IPS-20b (cell line): ENCODE results near the gene FAM107B.

Source experiments
- H3K27ac ChIP-seq: one replicate; pipeline ENCODE4 v1.5.1; 2013; ENCODE audit warnings: low read length
- H3K27me3 ChIP-seq: 2 replicates; pipeline ENCODE4 v1.6.1; 2013; ENCODE audit warnings: mild to moderate bottlenecking, low read length, inconsistent platforms; ENCODE audit not compliant: insufficient read depth
- H3K36me3 ChIP-seq: 2 replicates; pipeline ENCODE4 v1.6.1; 2013; ENCODE audit warnings: low read depth, mild to moderate bottlenecking, inconsistent platforms, low read length, moderate library complexity; ENCODE audit not compliant: insufficient read depth
- H3K4me1 ChIP-seq: 2 replicates; pipeline ENCODE4 v1.6.1; 2013; ENCODE audit warnings: mild to moderate bottlenecking, control low read depth, inconsistent platforms, low read length, moderate library complexity; ENCODE audit not compliant: insufficient read depth
- H3K4me3 ChIP-seq: 2 replicates; pipeline ENCODE4 v1.5.1; 2013; ENCODE audit warnings: mild to moderate bottlenecking, low read length, inconsistent platforms
- H3K9ac ChIP-seq: 2 replicates; pipeline ENCODE4 v1.6.1; 2013; ENCODE audit warnings: low read depth, mild to moderate bottlenecking, inconsistent platforms, low read length, moderate library complexity
- H3K9me3 ChIP-seq: 2 replicates; pipeline ENCODE4 v1.6.1; 2013; ENCODE audit warnings: mild to moderate bottlenecking, low read depth, low read length, inconsistent platforms; ENCODE audit not compliant: insufficient read depth

FAM107B gene

DNA sequence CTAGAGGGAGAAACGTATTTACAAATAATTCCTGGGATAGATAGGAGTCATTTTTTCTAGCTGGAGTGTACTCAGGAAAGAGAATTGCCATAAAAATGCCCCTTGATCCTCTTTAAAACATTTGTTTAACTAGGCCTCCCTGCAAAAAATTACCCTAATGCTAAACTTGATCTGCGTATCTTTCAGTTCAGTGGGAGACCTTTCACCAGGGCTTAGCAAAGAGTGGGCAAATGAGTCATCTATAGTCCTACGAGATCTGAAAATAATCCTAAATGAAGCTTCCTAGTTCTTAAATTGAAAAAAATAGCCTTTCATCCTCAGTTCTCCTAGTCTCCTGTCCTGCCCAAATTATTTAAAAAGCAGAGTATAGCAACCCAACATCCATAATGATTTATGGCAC is 245.3 kb downstream of the FAM107B start:
- Histone ChIP-seq H3K27ac (no peak overlapping the region), H3K27me3 (no peaks in the 10 kb centered on the region)

DNA sequence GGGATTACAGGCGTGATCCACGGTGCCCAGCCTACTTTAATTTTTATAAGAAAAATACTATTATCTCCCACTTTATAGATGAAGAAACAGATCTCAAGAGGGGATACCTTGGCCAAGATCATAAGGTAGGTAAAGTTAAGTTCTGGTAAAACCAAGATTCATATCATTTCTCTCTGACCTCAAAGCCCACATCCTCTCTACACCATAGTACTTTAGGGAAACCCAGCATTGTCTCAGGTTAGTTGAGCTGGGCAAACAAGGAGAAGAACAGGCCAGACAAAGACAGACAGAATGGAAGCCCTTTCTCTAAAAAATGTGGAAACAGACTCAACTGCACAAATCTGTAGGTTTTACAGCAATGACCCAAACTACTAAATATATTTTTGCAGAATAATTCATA is 246.2 kb downstream of the FAM107B start:
- Histone ChIP-seq H3K9ac (no peak overlapping the region), H3K27me3 (no peaks in the 10 kb centered on the region), H3K27ac (no peak overlapping the region), H3K9me3 (no peaks in the 10 kb centered on the region), H3K4me3 (no peak overlapping the region), H3K4me1 (no peaks in the 10 kb centered on the region), H3K36me3 (peaks cover 22% of the 10 kb centered on the region; the same call in 1 of the 2 replicates)

More for the DNA sequence above, 245.3 kb downstream of the FAM107B start:
- Histone ChIP-seq H3K9me3 (no peaks in the 10 kb centered on the region), H3K4me3 (no peak overlapping the region), H3K4me1 (no peaks in the 10 kb centered on the region), H3K9ac (no peak overlapping the region), H3K36me3 (peaks cover 22% of the 10 kb centered on the region; the same call in 1 of the 2 replicates)

DNA sequence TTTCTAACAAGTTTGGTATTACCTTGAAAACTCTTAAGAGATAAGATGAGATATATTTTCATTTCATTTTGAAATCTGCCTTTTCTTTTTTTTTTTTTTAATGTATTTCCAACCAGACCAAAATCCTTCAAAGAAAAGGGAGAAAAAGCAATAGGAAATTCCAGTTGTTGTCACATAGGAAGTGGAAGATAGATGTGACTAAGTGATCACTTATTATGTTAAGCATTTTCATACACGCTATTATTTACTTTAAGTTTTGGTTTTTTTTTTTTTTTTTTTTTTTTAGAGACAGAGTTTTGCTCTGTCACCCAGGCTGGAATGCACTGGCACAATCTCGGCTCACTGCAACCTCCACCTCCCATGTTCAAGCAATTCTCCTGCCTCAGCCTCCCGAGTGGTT is 246.8 kb downstream of the FAM107B start:
- H3K9ac ChIP-seq, result no peak overlapping the region
- no peaks in the 10 kb centered on the region for H3K9me3 ChIP-seq
- H3K4me3 ChIP-seq, result no peak overlapping the region
- peaks cover 22% of the 10 kb centered on the region; the same call in 1 of the 2 replicates for H3K36me3 ChIP-seq
- H3K4me1 ChIP-seq, result no peaks in the 10 kb centered on the region
- no peak overlapping the region for H3K27ac ChIP-seq
- H3K27me3 ChIP-seq, result no peaks in the 10 kb centered on the region

DNA sequence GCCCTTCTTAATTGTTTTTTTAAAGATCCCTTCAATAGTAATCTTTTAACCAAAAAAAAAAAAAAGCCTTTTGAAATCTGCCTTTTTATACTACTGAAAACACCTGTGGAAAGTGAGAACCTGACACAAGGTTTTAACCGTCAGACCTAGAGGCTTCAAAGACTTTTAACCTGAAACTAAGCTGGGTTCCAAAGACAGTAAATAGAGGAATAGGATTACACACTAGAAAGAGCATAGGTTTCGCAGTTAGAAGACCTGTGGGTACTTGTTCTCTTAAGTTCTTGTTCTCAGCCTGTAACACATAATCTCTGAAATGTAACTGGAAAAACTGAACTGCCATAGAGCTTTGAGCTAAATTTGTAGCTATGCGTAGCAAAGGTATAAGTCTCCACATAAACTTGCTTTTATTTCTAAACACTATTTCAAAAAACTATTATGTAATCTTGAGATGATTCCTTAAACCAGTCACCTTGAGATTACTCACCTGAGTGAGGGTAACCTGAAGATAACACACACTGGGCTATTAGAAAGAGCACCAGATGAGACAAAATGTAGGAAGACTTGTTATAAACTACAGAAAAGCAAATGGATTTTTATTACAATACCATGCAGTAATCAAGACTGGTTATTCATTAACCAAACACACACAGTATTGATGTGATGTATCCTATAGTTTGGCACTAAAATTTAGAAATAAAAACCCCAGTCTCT is 247.4 kb downstream of the FAM107B start:
- Histone ChIP-seq H3K4me1 (no peaks in the 10 kb centered on the region), H3K4me3 (no peak overlapping the region), H3K9me3 (no peaks in the 10 kb centered on the region), H3K27ac (no peak overlapping the region), H3K36me3 (peaks cover 22% of the 10 kb centered on the region; the same call in 1 of the 2 replicates), H3K27me3 (no peaks in the 10 kb centered on the region), H3K9ac (no peak overlapping the region)

DNA sequence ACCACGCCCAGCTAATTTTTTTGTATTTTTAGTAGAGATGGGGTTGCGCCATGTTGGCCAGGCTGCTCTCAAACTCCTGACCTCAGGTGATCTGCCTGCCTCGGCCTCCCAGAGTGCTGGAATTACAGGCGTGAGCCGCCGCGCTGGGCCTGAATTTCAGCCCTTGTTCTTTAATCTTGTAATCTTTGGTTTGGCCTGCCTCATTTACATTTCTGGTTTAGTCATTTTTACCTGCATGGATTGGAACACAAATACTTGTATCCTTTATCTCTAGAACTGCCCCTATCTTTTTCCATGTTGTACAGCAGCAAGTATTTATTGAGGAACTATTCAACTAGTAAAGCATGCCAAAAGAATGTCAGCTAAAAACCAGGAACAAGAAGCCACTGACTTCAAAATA is 248.4 kb downstream of the FAM107B start:
- Histone ChIP-seq H3K36me3 (peaks cover 27% of the 10 kb centered on the region; the same call in 1 of the 2 replicates), H3K9me3 (no peaks in the 10 kb centered on the region), H3K9ac (no peak overlapping the region), H3K27ac (no peak overlapping the region), H3K4me3 (no peak overlapping the region), H3K27me3 (no peaks in the 10 kb centered on the region), H3K4me1 (no peaks in the 10 kb centered on the region)

DNA sequence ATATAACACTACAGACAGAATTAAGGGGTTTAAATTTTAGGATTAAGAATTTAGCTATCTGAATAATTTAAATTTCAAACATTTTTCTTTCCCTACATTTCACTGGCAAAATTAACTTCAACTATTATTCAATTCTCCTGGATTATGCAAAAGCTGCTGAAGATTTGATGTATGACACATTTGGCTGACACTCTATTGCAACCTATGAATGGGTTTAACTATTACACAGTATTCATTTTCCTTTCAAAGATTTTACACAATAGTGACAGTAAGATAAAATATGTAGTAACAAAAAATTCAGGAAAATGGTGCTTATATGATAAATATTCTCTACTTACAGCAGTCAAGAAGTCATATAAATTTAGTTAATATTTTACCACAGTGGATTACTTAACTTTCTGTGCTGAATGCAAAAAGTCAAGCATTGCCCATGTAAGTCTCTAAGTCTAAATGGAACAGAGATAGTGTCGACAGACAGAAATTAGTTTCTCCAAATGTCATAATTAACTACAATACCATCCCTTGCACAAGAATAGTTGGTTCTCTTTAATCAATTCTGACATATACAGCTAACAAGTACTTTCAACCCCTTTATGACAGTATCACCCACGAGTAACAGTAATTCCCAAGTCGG is 249.9 kb downstream of the FAM107B start:
- Histone ChIP-seq H3K27ac (no peak overlapping the region), H3K4me1 (0 out of 2 replicates have a peak, but pooled peaks cover 3% of the 10 kb centered on the region), H3K9me3 (no peaks in the 10 kb centered on the region), H3K27me3 (no peaks in the 10 kb centered on the region), H3K36me3 (peaks cover 38% of the 10 kb centered on the region), H3K4me3 (no peak overlapping the region), H3K9ac (no peak overlapping the region)

DNA sequence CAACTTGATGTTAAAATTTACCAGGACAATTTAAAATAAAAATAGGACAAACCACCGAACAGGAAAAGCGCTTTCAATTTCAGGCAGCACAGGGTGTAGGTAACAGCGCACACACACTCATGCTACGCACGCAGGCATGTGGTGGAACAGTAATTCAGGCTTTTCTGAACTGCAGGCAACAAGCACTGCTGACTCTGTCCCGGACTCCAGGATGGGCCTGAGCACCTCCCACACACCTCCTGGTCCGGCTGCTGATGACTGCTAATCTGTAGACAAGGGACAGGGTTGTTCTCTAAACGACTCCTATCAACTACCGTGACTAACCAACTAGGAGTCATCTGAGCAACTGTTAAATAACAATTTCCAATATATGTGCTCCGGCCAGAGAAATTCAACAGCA is 251.4 kb downstream of the FAM107B start:
- H3K9ac ChIP-seq, result no peak overlapping the region
- peaks cover 3% of the 10 kb centered on the region; the same call in 1 of the 2 replicates for H3K4me1 ChIP-seq
- peaks cover 25% of the 10 kb centered on the region for H3K36me3 ChIP-seq
- H3K9me3 ChIP-seq, result no peaks in the 10 kb centered on the region
- H3K27me3 ChIP-seq, result no peaks in the 10 kb centered on the region
- no peak overlapping the region for H3K4me3 ChIP-seq
- H3K27ac ChIP-seq, result no peak overlapping the region

DNA sequence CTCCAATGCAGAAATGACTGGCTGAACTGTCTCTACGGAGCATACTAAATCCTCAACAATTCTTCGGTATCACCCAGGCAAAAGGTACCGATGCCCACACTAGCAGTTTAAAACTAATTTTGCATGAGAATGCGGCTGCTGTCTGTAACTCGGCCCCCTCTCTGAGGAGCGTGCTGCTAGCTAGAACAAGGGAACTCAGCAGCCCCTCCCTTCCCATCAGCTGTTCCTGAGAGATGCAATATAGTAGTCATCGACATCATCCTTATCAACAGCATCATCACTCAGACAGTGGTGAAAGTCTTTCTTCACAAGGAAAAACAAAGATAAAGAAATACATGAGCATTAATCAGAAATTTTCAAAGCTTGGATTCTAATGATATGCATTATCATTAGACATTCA is 254.9 kb downstream of the FAM107B start:
- no peak overlapping the region for H3K4me3 ChIP-seq
- no peak overlapping the region for H3K9ac ChIP-seq
- H3K27ac ChIP-seq, result no peak overlapping the region
- H3K9me3 ChIP-seq, result no peaks in the 10 kb centered on the region
- H3K36me3 ChIP-seq, result peaks cover 18% of the 10 kb centered on the region
- peaks cover 3% of the 10 kb centered on the region; the same call in 1 of the 2 replicates for H3K4me1 ChIP-seq
- no peaks in the 10 kb centered on the region for H3K27me3 ChIP-seq

DNA sequence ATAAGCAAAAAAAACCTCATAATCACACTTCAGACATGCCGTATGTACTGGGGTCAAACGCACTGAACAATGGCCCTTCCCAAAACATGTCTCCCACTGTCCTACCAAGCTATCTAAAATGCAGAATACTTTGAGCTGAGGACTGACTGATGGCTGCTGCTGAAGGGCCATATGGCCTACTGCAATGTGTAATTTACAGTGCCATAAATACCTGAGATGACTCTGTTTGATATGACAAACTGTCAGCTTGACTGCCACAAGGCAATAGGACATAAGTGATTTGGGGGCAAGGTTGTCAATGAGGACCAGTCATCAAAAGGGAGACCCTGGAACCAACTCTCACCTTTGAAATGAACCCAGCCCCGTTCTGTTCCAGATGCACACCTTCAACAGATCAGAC is 256.5 kb downstream of the FAM107B start:
- Histone ChIP-seq H3K9me3 (no peaks in the 10 kb centered on the region), H3K9ac (no peak overlapping the region), H3K4me1 (peaks cover 3% of the 10 kb centered on the region; the same call in 1 of the 2 replicates), H3K4me3 (no peak overlapping the region), H3K27me3 (no peaks in the 10 kb centered on the region), H3K36me3 (peaks cover 18% of the 10 kb centered on the region), H3K27ac (no peak overlapping the region)

DNA sequence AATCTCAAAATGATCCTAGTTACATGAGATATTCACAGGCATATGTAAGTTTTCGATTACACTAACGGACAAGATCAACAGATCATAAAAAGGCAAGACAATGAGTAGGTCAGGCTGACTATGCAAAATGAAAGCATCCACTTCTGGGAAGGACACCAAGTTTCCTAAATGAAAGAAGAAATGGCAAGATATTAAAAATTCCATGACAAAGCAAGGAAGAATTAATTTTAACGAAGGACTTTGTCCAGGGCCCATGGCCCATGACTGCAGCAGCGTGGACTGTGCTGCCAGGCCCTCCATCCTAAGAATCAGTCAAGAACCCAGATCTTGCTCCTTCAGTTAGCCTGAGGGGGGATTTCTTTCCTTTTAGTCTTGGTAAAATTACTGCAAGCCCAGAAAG is 261.6 kb downstream of the FAM107B start:
- H3K4me1 ChIP-seq, result no peaks in the 10 kb centered on the region
- no peaks in the 10 kb centered on the region for H3K27me3 ChIP-seq
- H3K27ac ChIP-seq, result no peak overlapping the region
- no peak overlapping the region for H3K4me3 ChIP-seq
- no peak overlapping the region for H3K9ac ChIP-seq
- H3K36me3 ChIP-seq, result no peaks in the 10 kb centered on the region
- H3K9me3 ChIP-seq, result no peaks in the 10 kb centered on the region; the same call in 1 of the 2 replicates

DNA sequence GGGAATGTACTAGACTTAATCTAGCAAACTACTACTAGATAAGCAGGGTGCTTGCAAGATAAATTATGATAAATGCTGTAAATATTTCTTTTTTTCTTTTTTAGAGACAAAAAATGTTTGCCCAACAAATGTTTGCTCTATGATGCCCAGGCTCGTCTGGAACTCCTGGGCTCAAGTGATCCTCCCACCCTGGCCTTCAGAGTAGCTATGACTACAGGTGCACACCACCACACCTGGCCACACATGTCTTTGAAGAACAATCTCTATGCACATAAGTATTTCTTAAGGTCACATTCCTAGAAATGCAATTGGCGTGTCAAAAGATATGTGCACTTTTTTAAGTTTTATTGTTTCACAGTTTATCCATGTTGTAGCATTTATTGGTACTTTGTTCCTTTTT is 264.4 kb downstream of the FAM107B start:
- H3K27me3 ChIP-seq, result no peaks in the 10 kb centered on the region
- no peak overlapping the region for H3K4me3 ChIP-seq
- no peak overlapping the region for H3K27ac ChIP-seq
- H3K36me3 ChIP-seq, result no peaks in the 10 kb centered on the region
- no peaks in the 10 kb centered on the region for H3K4me1 ChIP-seq
- H3K9me3 ChIP-seq, result no peaks in the 10 kb centered on the region; the same call in 1 of the 2 replicates
- no peak overlapping the region for H3K9ac ChIP-seq

DNA sequence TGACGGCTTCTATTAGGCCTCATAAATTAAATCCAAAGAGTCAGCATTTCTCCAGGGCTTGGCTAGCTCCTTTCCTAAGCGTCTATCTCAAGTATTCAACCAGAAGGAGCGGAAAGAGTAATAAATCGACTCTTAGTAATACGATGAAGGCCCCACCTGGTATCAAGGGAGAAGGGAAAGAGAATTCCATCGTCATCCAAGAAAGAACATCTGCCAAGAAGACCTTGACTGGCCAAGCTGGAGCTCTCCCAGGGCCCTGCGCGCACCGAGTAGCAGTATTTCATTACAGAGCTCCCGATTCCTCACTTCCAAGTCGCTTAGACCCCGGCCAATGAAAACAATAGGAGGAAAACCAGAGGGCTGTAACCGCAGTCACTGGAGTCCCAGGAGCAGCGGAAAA is 266.0 kb downstream of the FAM107B start:
- H3K36me3 ChIP-seq, result no peaks in the 10 kb centered on the region
- no peaks in the 10 kb centered on the region for H3K4me1 ChIP-seq
- no peaks in the 10 kb centered on the region; the same call in 1 of the 2 replicates for H3K9me3 ChIP-seq
- no peak overlapping the region for H3K4me3 ChIP-seq
- H3K27me3 ChIP-seq, result no peaks in the 10 kb centered on the region
- H3K9ac ChIP-seq, result no peak overlapping the region
- no peak overlapping the region for H3K27ac ChIP-seq
